GM06990 (cell line): ENCODE measurements around the gene TMEM179.

ENCODE experiments used
- DNase-seq: peaks from one replicate; pipeline ENCODE4 v3.0.0-alpha.2; 2011; ENCODE audit not compliant: insufficient read length; ENCODE audit errors: extremely low read depth
- H3K27me3 ChIP-seq: replicated peaks from 2 replicates; pipeline ENCODE4 v1.6.0; 2011; ENCODE audit warnings: low read length; ENCODE audit not compliant: control insufficient read depth, insufficient read depth
- H3K36me3 ChIP-seq: 2 replicates; pipeline ENCODE4 v1.5.1; 2011; ENCODE audit warnings: low read length; ENCODE audit not compliant: control insufficient read depth, insufficient read depth
- H3K4me3 ChIP-seq: replicated peaks from 2 replicates; pipeline ENCODE4 v1.5.1; 2011; ENCODE audit warnings: low read depth, mild to moderate bottlenecking, control low read depth, low read length
- CTCF ChIP-seq: IDR thresholded peaks from 2 replicates; pipeline ENCODE4 v1.5.1; 2011; ENCODE audit warnings: low read length, control low read depth, mild to moderate bottlenecking, inconsistent platforms; ENCODE audit not compliant: insufficient read depth, poor library complexity, severe bottlenecking

Gene TMEM179

GRCh38 chr14:104559028-104559803 is 45.4 kb downstream of the TMEM179 start:
- Histone ChIP-seq H3K27me3 (peaks cover 4% of the 10 kb centered on the region; the same call in 1 of the 2 replicates), H3K36me3 (no peaks in the 10 kb centered on the region), H3K4me3 (no peak overlapping the region)
- no peak for DNase-seq
- no peak for TF ChIP-seq CTCF

GRCh38 chr14:104558231-104559027 is 46.1 kb downstream of the TMEM179 start:
- H3K4me3 ChIP-seq, result no peak overlapping the region
- no peak for DNase-seq
- H3K27me3 ChIP-seq, result peaks cover 5% of the 10 kb centered on the region; the same call in 1 of the 2 replicates
- H3K36me3 ChIP-seq, result no peaks in the 10 kb centered on the region
- TF ChIP-seq CTCF, result no peak

GRCh38 chr14:104557766-104558165 is 46.8 kb downstream of the TMEM179 start:
- no peak for DNase-seq
- H3K4me3 ChIP-seq, result no peak overlapping the region
- peaks cover 3% of the 10 kb centered on the region; the same call in 1 of the 2 replicates for H3K27me3 ChIP-seq
- no peak for TF ChIP-seq CTCF
- H3K36me3 ChIP-seq, result no peaks in the 10 kb centered on the region

GRCh38 chr14:104557086-104557485 is 47.5 kb downstream of the TMEM179 start:
- peaks cover 3% of the 10 kb centered on the region; the same call in 1 of the 2 replicates for H3K27me3 ChIP-seq
- TF ChIP-seq CTCF, result no peak
- no peak overlapping the region for H3K4me3 ChIP-seq
- DNase-seq, result no peak
- H3K36me3 ChIP-seq, result no peaks in the 10 kb centered on the region

- Histone ChIP-seq H3K36me3 (no peaks in the 10 kb centered on the region), H3K4me3 (no peak overlapping the region), H3K27me3 (peaks cover 3% of the 10 kb centered on the region; the same call in 1 of the 2 replicates)
- no peak for DNase-seq
- no peak for TF ChIP-seq CTCF
Observed at GRCh38 chr14:104556256-104557021, 48.1 kb downstream of the TMEM179 start.
